ENCODE results near the gene SEMA7A.

Gene SEMA7A

GRCh38 chr15:74429781-74430400 lies 3.9 kb downstream of the SEMA7A start:
- no peak for DNase-seq

GRCh38 chr15:74428970-74429780 lies 4.6 kb downstream of the SEMA7A start:
- DNase-seq: no peak

- DNase-seq: no peak
Observed at GRCh38 chr15:74428442-74428787, 5.3 kb downstream of the SEMA7A start.

- no peak for DNase-seq
Observed at GRCh38 chr15:74427607-74428441, 5.9 kb downstream of the SEMA7A start.

- DNase-seq: no peak
Observed at GRCh38 chr15:74426404-74427281, 7.1 kb downstream of the SEMA7A start.

GRCh38 chr15:74425630-74426029 lies 8.1 kb downstream of the SEMA7A start:
- DNase-seq: no peak

GRCh38 chr15:74424901-74425528 lies 8.7 kb downstream of the SEMA7A start:
- no peak for DNase-seq

- DNase-seq: no peak
Observed at GRCh38 chr15:74423431-74424257, 10.1 kb downstream of the SEMA7A start.

- no peak for DNase-seq
Observed at GRCh38 chr15:74422652-74423430, 10.9 kb downstream of the SEMA7A start.

GRCh38 chr15:74422265-74422651 lies 11.5 kb downstream of the SEMA7A start:
- DNase-seq: no peak

GRCh38 chr15:74421302-74422245 lies 12.2 kb downstream of the SEMA7A start:
- no peak for DNase-seq

- no peak for DNase-seq
Observed at GRCh38 chr15:74420193-74420905, 13.4 kb downstream of the SEMA7A start.

GRCh38 chr15:74419432-74419831 lies 14.3 kb downstream of the SEMA7A start:
- no peak for DNase-seq

GRCh38 chr15:74418575-74419338 lies 15.0 kb downstream of the SEMA7A start:
- DNase-seq: no peak

- DNase-seq: no peak
Observed at GRCh38 chr15:74417670-74418069, 16.1 kb downstream of the SEMA7A start.

- DNase-seq: no peak
Observed at GRCh38 chr15:74417225-74417624, 16.5 kb downstream of the SEMA7A start.

Data from activated CD4-positive, alpha-beta T cell treated with anti-CD3 and anti-CD28 coated beads, Interleukin-2, Interleukin-6, amounts not matched to agents 100 ng/mL and 50 ng/mL, durations not matched to agents 16 hours and 8 hours (primary cell).